Right lobe of liver (tissue), 4 donors: ENCODE measurements around the gene EXOC4.

ENCODE experiments used
- POLR2A ChIP-seq: fragments of 450-650 bp; IDR thresholded peaks from one replicate; pipeline ENCODE4 v1.6.1; 2017; ENCODE audit warnings: antibody characterized with exemption, mild to moderate bottlenecking
- TF ChIP-seq, protein P1 (sequence below), 4 donors: fragments of 200-600 bp in 3 of 4; fragments of 450-650 bp in 1 of 4; IDR thresholded peaks; one replicate each; pipeline versions ENCODE4 v1.5.1 to v1.8.0; 2016 to 2022; ENCODE audit warnings: antibody characterized with exemption in 4 of 4, mild to moderate bottlenecking in 2 of 4
- donor health status: DM: no; HTN: no; CAD: no.
- donor health status: DM: no; HTN: no; CAD: no.
- donor health status: DM: no; HTN: yes; CAD: no.

DNA sequence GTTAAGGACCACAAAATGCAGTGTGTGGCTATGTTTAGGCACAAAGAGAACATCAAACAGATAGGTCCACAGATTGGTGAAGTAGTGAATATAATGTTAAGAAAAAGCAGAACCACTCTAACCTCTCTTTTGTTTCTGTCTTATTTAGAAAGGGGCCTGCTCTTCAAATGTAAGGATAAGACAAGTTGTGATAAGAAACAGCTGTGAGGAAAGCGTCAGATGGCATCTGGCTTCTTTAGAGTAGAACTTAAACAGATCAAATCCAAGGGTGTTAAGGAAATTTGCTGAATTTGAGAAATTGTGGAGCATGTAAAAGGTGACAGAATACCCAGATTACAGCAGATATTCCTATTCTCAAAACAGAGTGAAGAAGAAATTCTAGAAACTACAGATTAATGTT is 723.3 kb downstream of the EXOC4 start:
- TF ChIP-seq, protein P1, sequence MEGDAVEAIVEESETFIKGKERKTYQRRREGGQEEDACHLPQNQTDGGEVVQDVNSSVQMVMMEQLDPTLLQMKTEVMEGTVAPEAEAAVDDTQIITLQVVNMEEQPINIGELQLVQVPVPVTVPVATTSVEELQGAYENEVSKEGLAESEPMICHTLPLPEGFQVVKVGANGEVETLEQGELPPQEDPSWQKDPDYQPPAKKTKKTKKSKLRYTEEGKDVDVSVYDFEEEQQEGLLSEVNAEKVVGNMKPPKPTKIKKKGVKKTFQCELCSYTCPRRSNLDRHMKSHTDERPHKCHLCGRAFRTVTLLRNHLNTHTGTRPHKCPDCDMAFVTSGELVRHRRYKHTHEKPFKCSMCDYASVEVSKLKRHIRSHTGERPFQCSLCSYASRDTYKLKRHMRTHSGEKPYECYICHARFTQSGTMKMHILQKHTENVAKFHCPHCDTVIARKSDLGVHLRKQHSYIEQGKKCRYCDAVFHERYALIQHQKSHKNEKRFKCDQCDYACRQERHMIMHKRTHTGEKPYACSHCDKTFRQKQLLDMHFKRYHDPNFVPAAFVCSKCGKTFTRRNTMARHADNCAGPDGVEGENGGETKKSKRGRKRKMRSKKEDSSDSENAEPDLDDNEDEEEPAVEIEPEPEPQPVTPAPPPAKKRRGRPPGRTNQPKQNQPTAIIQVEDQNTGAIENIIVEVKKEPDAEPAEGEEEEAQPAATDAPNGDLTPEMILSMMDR (IDR thresholded peaks at IDR 0.05): no peak
- TF ChIP-seq POLR2A: no peak
